Measurements from ENCODE around the gene PSG1. TPM values are rescaled to one million over a fixed set of nuclear protein-coding genes. Genes with fewer than 3 reads are reported as not detected.
"Not testable (repeated sequence)": the region's sequence is repeated elsewhere in the genome, so short reads cannot be mapped to it uniquely, and the experiment has no call there.

The PSG1 gene
- 0.28 TPM for polyA plus RNA-seq (ENCODE audit: insufficient read length)

GRCh38 chr19:42879613-42880012 lies at the start of gene PSG1:
Gene PSG1 (minus strand): TSS chr19:42879713. CDS start chr19:42879581, 132 bp downstream.
- no peak for DNase-seq (ENCODE audit: low read depth)

GRCh38 chr19:42928896-42929295 lies 49.4 kb upstream of the PSG1 start:
- DNase-seq (ENCODE audit: low read depth): no peak

GRCh38 chr19:42926781-42927180 lies 47.3 kb upstream of the PSG1 start:
- no peak for DNase-seq (ENCODE audit: low read depth)

GRCh38 chr19:42923106-42923505 lies 43.6 kb upstream of the PSG1 start:
- not testable (repeated sequence) for DNase-seq (ENCODE audit: low read depth)

- not testable (repeated sequence) for DNase-seq (ENCODE audit: low read depth)
Observed at GRCh38 chr19:42920971-42921370, 41.5 kb upstream of the PSG1 start.

- no peak for DNase-seq (ENCODE audit: low read depth)
Observed at GRCh38 chr19:42919757-42920079, 40.2 kb upstream of the PSG1 start.

- not testable (repeated sequence) for DNase-seq (ENCODE audit: low read depth)
Observed at GRCh38 chr19:42919070-42919756, 39.7 kb upstream of the PSG1 start.

GRCh38 chr19:42918377-42919069 lies 39.0 kb upstream of the PSG1 start:
- DNase-seq (ENCODE audit: low read depth): not testable (repeated sequence)

DNA sequence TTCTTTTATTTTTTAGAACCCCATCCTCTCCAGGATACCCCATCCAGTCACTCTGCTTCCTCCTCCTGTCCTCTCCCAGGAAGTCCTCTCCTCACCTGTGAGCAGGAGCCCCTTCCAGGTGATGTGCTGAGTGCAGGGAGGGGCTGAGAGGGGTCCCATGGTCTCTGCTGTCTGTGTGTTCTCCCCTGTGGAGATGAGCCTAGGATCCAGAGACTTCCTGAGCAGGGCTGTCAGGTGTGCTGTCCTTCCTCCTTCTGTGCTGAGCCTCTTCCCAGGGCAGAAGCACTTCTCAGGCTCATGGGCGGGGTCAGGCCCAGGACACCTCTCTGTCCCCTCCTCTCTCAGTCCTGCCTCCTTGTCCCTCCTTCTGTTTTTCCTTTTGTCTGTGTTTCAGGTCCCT lies 38.1 kb upstream of the PSG1 start, which contains the start of gene PSG6:
PSG6 (minus strand) TSS at position 261 of the 400 bp plus-strand sequence; CDS start at position 159, 102 bp downstream.
- DNase-seq (ENCODE audit: low read depth): not testable (repeated sequence)

GRCh38 chr19:42916931-42917330 lies 37.4 kb upstream of the PSG1 start:
- DNase-seq (ENCODE audit: low read depth): not testable (repeated sequence)

DNA sequence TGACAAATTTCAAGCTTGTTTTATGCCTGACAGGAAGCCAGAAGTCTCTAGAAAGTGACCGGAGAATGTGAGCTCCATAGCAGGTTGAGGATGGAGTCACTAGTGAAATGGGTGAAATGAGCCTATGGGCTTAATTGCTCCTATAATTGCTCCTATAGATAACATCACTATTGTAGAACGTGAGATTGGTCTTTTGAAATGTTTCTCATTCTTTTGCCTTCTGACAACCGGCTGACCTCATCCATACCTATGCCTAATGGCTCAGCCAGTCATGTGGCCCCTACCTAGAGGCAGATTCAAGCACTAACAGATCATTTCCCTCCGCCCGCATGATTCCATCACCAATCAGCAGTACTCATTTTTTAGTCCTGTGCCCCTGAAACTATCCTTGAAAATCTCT lies 34.0 kb upstream of the PSG1 start:
- DNase-seq (ENCODE audit: low read depth): not testable (repeated sequence)

GRCh38 chr19:42912941-42913340 lies 33.4 kb upstream of the PSG1 start:
- not testable (repeated sequence) for DNase-seq (ENCODE audit: low read depth)

GRCh38 chr19:42911731-42912130 lies 32.2 kb upstream of the PSG1 start:
- not testable (repeated sequence) for DNase-seq (ENCODE audit: low read depth)

GRCh38 chr19:42906162-42906561 lies 26.6 kb upstream of the PSG1 start:
- DNase-seq (ENCODE audit: low read depth): not testable (repeated sequence)

GRCh38 chr19:42900561-42900960 lies 21.0 kb upstream of the PSG1 start:
- DNase-seq (ENCODE audit: low read depth): not testable (repeated sequence)

DNA sequence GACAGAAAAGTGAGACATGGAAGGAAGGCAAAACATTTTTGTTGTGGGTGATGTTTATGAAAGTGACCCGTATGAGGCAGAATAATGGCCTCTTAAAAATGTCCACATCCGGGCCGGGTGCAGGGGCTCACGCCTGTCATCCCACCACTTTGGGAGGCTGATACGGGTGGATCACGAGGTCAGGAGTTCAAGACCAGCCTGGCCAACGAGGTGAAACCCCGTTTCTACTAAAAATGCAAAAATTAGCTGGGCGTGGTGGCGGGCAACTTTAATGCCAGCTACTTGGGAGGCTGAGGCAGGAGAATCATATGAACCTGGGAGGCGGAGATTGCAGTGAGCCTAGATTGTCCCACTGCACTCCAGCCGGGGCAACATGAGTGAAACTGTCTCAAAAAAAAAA lies 20.2 kb upstream of the PSG1 start:
- DNase-seq (ENCODE audit: low read depth): not testable (repeated sequence)

GRCh38 chr19:42899110-42899509 lies 19.6 kb upstream of the PSG1 start:
- not testable (repeated sequence) for DNase-seq (ENCODE audit: low read depth)

DNA sequence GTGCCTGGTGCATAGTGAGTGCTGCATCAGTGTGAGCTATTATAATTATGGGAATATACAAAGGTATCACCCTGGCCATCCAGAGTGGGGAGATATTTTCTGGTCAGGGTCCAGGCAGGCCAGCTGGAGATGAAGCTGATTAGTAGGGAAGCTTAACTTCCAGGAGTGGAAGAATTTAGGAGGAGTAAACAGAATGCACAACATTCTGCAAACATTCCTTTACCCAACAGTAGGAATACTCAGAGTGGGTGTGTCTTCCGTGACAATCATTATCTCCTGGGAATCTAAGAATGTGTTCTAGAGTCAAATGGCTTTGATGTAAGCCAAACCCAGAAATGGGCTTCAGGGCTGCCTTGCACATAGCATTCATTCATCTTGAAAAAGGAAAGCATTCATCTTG lies 19.1 kb upstream of the PSG1 start:
- DNase-seq (ENCODE audit: low read depth): not testable (repeated sequence)

DNA sequence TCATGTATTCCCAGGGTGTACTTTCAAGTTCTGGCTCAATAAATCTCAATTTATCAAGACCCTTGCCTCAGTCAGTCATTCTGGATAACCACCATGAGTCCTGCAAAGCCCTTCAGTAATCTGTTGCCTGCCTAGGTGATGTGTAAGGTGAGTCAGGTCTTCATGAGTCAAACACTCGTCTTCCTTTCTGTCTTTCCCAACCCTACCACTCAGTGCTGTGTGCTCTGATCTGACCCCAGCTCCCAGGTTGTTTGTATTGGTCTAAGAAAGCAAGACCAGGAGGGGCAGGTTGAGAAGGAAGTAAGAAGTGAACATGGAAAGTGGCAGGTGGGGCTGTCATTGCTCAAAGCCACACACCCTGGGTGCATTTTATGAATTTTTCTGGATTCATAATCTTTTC lies 18.2 kb upstream of the PSG1 start:
- DNase-seq (ENCODE audit: low read depth): not testable (repeated sequence)

- DNase-seq (ENCODE audit: low read depth): not testable (repeated sequence)
Observed at GRCh38 chr19:42890446-42890845, 10.9 kb upstream of the PSG1 start.

DNA sequence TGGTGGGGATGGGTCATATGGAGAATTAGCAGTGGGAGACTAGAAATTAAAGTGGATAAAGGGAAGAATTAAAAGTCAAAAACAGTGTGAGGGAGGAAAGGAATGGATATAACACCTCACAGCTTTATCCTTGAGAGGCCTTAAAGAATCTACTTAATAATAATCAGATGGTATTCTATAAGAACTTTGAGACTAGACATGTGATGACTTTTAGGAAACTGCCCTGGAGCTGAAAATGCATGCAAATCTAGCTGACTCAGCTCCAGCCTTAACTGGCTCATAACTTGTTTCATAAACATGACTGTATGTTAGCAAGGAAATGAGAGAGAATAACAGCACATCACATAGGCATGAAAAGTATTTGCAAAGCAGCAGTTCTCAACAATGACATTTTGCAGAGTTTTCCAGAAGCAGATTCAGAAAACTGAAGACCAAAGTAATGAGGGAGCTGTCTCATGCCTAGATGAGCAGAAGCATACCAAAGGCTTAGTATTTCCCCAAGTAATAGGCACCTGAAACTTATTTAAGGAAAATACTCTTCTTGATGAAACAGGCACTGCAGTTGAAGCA lies 8.4 kb upstream of the PSG1 start:
- not testable (repeated sequence) for DNase-seq (ENCODE audit: low read depth)

DNA sequence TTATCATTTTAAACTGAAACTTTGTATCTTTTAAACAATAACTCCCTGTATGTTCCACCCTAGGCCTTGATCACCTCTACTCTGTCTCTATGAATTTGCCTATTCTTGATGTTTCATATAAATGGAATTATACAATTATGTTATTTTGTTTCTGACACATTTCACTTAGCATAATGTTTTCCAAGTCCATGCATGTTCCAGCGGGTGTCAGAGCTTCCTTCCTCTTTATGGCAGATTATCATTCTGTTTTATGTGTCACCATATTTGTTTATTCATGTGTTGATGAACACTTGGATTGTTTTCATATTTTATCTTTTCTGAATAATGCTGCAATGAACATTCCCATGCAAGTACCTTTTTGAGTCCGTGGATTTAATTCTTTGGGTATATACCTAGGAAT lies 3.2 kb upstream of the PSG1 start:
- DNase-seq (ENCODE audit: low read depth): not testable (repeated sequence)

DNA sequence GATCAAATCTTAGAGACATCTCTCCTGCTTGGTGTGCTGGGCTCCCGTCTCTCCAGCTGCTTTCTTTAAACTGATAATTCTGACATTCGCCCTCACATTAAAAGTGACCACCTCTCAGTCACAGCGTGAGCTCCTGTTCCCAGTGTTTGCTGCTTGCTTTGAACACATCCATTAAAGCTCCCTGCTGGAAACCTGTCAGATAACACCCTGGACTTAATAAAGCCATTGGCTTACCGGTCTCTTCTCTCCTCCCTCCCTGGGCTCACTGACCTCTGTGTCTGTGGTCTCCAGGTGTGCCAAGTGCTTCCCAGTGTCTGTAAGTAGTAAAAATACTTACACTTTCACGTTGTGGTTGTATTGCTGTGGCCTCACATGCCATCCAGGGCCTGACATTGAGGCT lies 2.5 kb upstream of the PSG1 start:
- not testable (repeated sequence) for DNase-seq (ENCODE audit: low read depth)

All from forelimb muscle (tissue), 1 donor.